GM12872 (cell line): Measurements from ENCODE around the gene ABHD10.

ENCODE experiments used
- TF ChIP-seq, protein P1 (sequence below): IDR thresholded peaks from 3 replicates; pipeline ENCODE4 v1.5.1; 2011; ENCODE audit warnings: low read depth, mild to moderate bottlenecking, low read length, moderate library complexity; ENCODE audit not compliant: insufficient read depth

ABHD10 gene

DNA sequence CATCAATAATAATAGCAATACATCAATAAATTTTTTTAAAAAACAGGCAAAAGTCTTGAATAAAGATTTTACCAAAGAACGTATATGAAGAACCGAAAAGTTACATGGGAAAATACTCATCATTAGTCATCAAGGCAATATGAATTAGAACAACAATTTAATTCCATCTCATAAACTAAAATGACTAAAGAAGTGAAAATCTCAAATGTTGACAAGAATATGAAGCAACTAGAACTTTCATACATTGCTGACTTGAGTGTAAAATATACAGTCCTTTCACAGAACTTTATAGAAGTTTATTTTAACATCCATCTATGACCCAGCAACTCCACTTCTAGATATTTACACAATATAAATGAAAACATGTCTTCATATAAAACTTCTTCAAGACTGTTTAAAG lies 35.3 kb upstream of the ABHD10 start:
- TF ChIP-seq, protein P1, sequence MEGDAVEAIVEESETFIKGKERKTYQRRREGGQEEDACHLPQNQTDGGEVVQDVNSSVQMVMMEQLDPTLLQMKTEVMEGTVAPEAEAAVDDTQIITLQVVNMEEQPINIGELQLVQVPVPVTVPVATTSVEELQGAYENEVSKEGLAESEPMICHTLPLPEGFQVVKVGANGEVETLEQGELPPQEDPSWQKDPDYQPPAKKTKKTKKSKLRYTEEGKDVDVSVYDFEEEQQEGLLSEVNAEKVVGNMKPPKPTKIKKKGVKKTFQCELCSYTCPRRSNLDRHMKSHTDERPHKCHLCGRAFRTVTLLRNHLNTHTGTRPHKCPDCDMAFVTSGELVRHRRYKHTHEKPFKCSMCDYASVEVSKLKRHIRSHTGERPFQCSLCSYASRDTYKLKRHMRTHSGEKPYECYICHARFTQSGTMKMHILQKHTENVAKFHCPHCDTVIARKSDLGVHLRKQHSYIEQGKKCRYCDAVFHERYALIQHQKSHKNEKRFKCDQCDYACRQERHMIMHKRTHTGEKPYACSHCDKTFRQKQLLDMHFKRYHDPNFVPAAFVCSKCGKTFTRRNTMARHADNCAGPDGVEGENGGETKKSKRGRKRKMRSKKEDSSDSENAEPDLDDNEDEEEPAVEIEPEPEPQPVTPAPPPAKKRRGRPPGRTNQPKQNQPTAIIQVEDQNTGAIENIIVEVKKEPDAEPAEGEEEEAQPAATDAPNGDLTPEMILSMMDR = no peak

DNA sequence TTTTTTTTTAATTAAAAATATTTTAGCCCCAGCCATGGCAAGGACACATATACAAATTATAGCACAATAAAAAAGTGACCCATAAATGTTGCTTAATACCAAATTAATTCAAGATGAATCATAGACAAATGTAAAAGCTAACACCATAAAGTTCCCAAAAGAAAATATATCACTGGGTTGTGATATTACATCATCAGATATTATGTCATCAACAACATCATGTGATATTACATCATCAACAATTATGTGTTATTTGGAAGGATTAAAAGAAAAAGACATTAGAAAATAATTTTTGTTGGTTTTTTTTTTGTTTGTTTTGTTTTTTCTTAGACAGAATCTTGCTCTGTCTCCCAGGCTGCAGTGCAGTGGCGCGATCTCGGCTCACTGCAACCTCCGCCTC lies 34.5 kb upstream of the ABHD10 start:
- TF ChIP-seq, protein P1 = no peak

DNA sequence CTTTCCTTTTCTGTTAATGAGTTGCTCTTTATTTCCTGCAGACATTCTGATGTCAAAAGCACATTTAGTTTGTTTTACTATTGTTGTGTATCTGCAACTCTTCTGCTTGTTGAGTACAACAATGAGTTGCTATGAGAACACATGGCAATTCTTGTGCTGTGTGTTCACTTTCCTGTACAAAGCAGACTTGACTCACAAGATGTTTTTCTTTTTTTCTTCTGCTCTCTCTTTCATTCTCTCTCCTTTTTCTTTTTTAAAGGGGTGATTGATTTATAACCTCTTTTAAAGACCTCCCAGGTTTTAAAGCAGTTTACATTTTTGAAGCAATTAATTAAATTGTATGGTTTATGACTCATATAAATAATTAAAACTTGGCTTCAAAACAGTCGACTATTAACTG lies 31.6 kb upstream of the ABHD10 start:
- TF ChIP-seq, protein P1 = no peak

DNA sequence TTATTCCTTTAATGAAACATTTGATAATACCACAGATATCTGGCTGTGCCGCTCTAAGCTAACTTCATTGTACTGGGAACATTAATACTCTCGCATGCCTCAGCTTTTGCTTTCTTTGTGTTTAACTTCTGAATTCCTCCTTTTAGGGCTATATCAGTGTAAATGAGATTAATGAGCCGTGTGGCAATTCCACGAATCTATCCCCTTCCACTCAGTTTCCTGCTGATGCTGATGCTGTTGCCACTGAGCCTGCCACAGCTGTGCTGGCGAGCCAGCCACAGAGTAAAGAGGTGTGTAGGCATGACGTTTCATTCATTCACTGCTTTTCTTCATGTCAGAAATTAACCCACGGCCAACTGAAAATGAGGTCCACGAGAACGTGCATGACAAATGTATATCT lies 30.0 kb upstream of the ABHD10 start:
- TF ChIP-seq, protein P1 = no peak

DNA sequence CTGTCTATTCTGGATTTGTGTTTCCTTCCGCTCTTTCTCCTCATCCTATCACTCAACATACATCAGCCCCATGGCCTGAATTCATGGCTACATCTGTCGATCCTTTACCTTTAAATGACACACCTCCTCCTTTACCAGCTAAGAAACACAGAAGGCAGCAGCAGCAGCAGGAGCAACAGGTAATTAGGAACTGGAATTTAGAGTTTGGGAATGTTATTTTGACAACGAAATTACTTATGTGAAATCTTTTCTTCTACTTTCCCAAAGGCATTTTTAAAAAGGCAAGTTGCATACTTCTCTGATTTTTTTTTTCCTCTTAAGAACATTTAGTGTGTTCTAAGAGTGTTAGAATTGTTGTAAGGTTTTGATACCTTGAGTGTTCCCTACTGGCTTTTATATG lies 29.1 kb upstream of the ABHD10 start:
- TF ChIP-seq, protein P1 = no peak

DNA sequence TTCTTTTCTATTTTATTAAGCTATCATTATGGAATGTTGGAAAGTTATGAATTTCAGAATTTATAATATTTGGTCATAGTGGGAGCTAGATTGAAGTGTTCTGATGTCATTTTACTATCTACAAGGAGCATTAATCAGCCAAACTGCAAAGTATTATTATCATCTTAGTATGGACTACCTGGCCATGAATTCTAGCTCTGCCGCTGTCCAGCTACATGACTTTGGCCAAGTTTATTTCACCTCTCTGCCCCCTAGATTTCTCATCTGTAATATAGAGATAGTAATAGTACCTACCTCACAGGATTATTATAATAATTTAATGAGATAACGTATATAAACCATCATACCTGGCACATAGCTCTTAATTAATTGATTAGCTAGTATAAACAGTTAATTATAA lies 27.8 kb upstream of the ABHD10 start:
- TF ChIP-seq, protein P1 = no peak

DNA sequence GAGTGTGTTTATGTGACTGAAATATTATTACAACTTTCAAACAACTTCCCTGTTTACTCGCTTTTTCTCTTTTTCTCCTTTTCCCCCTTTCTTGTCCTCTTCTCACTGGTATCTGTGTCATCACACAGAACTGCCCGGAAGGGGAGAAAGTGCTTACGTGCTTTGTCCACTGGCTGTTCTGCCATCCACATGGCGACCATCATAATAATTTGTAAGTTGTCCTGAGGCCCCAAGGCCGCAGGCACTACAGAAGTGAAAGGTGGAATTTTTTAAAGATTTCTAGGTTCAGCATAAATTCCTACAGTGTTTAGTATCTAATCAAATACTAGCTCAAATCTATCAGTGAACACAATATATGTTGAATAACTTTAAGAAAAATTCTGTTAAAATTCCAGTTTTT lies 26.7 kb upstream of the ABHD10 start:
- TF ChIP-seq, protein P1 = no peak
